GM23338 (cell line): Measurements from ENCODE around the gene CACNA1D. TPM values are rescaled to one million over a fixed set of nuclear protein-coding genes. Genes with fewer than 3 reads are reported as not detected.

Experiments
- ATAC-seq: fragments of 200-7000 bp; cut with Tn5 transposase; 3 replicates; pipeline ENCODE4 v1.9.1; 2020
- DNase-seq: peaks from one replicate; pipeline ENCODE4 v3.0.0-alpha.2; 2015; ENCODE audit warnings: low spot score
- H2AFZ ChIP-seq: fragments of 200-600 bp; sonication (generic); 2 replicates; pipeline ENCODE4 v1.8.0; 2016; ENCODE audit warnings: antibody characterized with exemption, mild to moderate bottlenecking, moderate library complexity
- H3F3A ChIP-seq: fragments of 200-600 bp; sonication (generic); replicated peaks from 2 replicates; pipeline ENCODE4 v1.8.0; 2017; ENCODE audit warnings: antibody characterized with exemption, mixed run types, low read depth
- H3K27ac ChIP-seq: fragments of 200-600 bp; sonication (generic); 2 replicates; pipeline ENCODE4 v1.6.1; 2016; ENCODE audit warnings: low read depth
- H3K27me3 ChIP-seq: fragments of 200-600 bp; sonication (generic); 2 replicates; pipeline ENCODE4 v1.8.0; 2016; ENCODE audit warnings: mild to moderate bottlenecking, mixed run types, moderate library complexity; ENCODE audit not compliant: insufficient read depth
- H3K36me3 ChIP-seq: fragments of 200-600 bp; sonication (generic); 2 replicates; pipeline ENCODE4 v1.8.0; 2016; ENCODE audit warnings: mild to moderate bottlenecking; ENCODE audit not compliant: insufficient read depth
- H3K4me1 ChIP-seq: fragments of 200-600 bp; sonication (generic); 2 replicates; pipeline ENCODE4 v1.8.0; 2016; ENCODE audit warnings: mild to moderate bottlenecking, moderate library complexity; ENCODE audit not compliant: insufficient read depth
- H3K4me2 ChIP-seq: fragments of 200-600 bp; sonication (generic); 2 replicates; pipeline ENCODE4 v1.7.1; 2017; ENCODE audit warnings: mixed run types
- H3K4me3 ChIP-seq: fragments of 200-600 bp; sonication (generic); 2 replicates; pipeline ENCODE4 v1.6.1; 2016; ENCODE audit warnings: mixed run types
- H3K79me2 ChIP-seq: fragments of 200-600 bp; sonication (generic); replicated peaks from 2 replicates; pipeline ENCODE4 v1.8.0; 2017; ENCODE audit warnings: mild to moderate bottlenecking; ENCODE audit not compliant: insufficient read depth
- H3K9me2 ChIP-seq: fragments of 200-600 bp; sonication (generic); 2 replicates; pipeline ENCODE4 v1.8.0; 2017; ENCODE audit not compliant: insufficient read depth
- H4K20me1 ChIP-seq: fragments of 200-600 bp; sonication (generic); replicated peaks from 2 replicates; pipeline ENCODE4 v1.8.0; 2017; ENCODE audit warnings: mild to moderate bottlenecking; ENCODE audit not compliant: insufficient read depth
- H3K27ac Mint-ChIP-seq: 2 replicates; pipeline ENCODE4 v1.8.0; 2020; ENCODE audit warnings: inconsistent platforms, mild to moderate bottlenecking, moderate library complexity, mixed read lengths
- H3K27me3 Mint-ChIP-seq: 3 replicates; pipeline ENCODE4 v1.8.0; 2022; ENCODE audit warnings: low read depth, mild to moderate bottlenecking, moderate library complexity, mixed read lengths, inconsistent platforms; ENCODE audit not compliant: insufficient read depth, poor library complexity
- H3K36me3 Mint-ChIP-seq: 3 replicates; pipeline ENCODE4 v1.8.0; 2021; ENCODE audit warnings: low read depth, mild to moderate bottlenecking, inconsistent platforms, moderate library complexity, mixed read lengths
- H3K4me1 Mint-ChIP-seq: 3 replicates; pipeline ENCODE4 v1.8.0; 2020; ENCODE audit warnings: mild to moderate bottlenecking, inconsistent platforms, mixed read lengths
- H3K4me3 Mint-ChIP-seq: 3 replicates; pipeline ENCODE4 v1.8.0; 2021; ENCODE audit warnings: moderate library complexity, mild to moderate bottlenecking, inconsistent platforms, mixed read lengths
- H3K9me3 Mint-ChIP-seq: 3 replicates; pipeline ENCODE4 v1.8.0; 2020; ENCODE audit warnings: moderate library complexity, mild to moderate bottlenecking, inconsistent platforms, mixed read lengths
- CREB1 ChIP-seq: fragments of 250-450 bp; sonication (Bioruptor Pico); IDR thresholded peaks from 2 replicates; pipeline ENCODE4 v1.5.0; 2020; ENCODE audit warnings: low read depth, mild to moderate bottlenecking, moderate library complexity
- CTCF ChIP-seq, 2 experiments: fragments of 200-600 bp in 1 of 2; sonication (generic) in 1 of 2; conservative IDR thresholded peaks; 2 replicates each; pipeline versions ENCODE4 v1.5.1 to v1.6.1; 2016 to 2017; ENCODE audit warnings: antibody characterized with exemption in 2 of 2, low read depth in 2 of 2, mild to moderate bottlenecking in 2 of 2, moderate library complexity in 1 of 2
- ETS1 ChIP-seq: IDR thresholded peaks from 2 replicates; pipeline ENCODE4 v1.6.1; 2016; ENCODE audit warnings: antibody characterized with exemption
- EZH2 ChIP-seq: fragments of 200-600 bp; sonication (generic); IDR thresholded peaks from one replicate; pipeline ENCODE4 v1.8.0; 2017; ENCODE audit warnings: antibody characterized with exemption, mild to moderate bottlenecking, low read depth; ENCODE audit not compliant: unreplicated experiment
- EZH2phosphoT487 ChIP-seq: fragments of 200-600 bp; sonication (generic); IDR thresholded peaks from one replicate; pipeline ENCODE4 v1.8.1; 2018; ENCODE audit warnings: antibody characterized with exemption; ENCODE audit not compliant: unreplicated experiment
- JUNB ChIP-seq: IDR thresholded peaks from one replicate; pipeline ENCODE4 v1.6.1; 2016; ENCODE audit warnings: antibody characterized with exemption; ENCODE audit not compliant: unreplicated experiment
- NANOG ChIP-seq: IDR thresholded peaks from 2 replicates; pipeline ENCODE4 v1.6.1; 2016; ENCODE audit warnings: antibody characterized with exemption, borderline replicate concordance
- REST ChIP-seq: IDR thresholded peaks from one replicate; pipeline ENCODE4 v1.6.1; 2018; ENCODE audit warnings: antibody characterized with exemption; ENCODE audit not compliant: unreplicated experiment
- ZNF114 ChIP-seq: fragments of 250-450 bp; sonication (Bioruptor Pico); IDR thresholded peaks from 2 replicates; pipeline ENCODE4 v1.5.0; 2020; ENCODE audit warnings: mild to moderate bottlenecking, moderate library complexity
- ZNF331 ChIP-seq: fragments of 250-450 bp; sonication (Bioruptor Pico); IDR thresholded peaks from 2 replicates; pipeline ENCODE4 v1.5.0; 2020; ENCODE audit warnings: low read depth, mild to moderate bottlenecking, moderate library complexity
- polyA plus RNA-seq: library from polyadenylated mRNA; unstranded; fragments of >200 nt; fragmentation: Nextera tagmentation; extraction: Ambion mirVana; gene quantifications from 2 replicates; pipeline ENCODE4 v1.2.1, GENCODE V29; 2016
- total RNA-seq: library from RNA; depleted of rRNA; stranded (reverse); fragments of >200 nt; shearing (Covaris generic); gene quantifications from 2 replicates; pipeline ENCODE4 v1.2.3, GENCODE V29; 2014

Gene CACNA1D
- total and polyA plus RNA-seq, 2 experiments from 2014 or later = 1.7 to 1.8 TPM

GRCh38 chr3:53597136-53597915 is 102.9 kb downstream of the CACNA1D start:
- no peaks in the 10 kb centered on the region for H4K20me1 ChIP-seq
- Mint-ChIP-seq H3K4me3 (no peak overlapping the region), H3K36me3 (no peaks in the 10 kb centered on the region), H3K9me3 (no peaks in the 10 kb centered on the region), H3K27ac (no peak overlapping the region; the same call in 1 of the 2 replicates), H3K4me1 (no peaks in the 10 kb centered on the region), H3K27me3 (peaks cover 2% of the 10 kb centered on the region)
- no peaks in the 10 kb centered on the region for H3K36me3 ChIP-seq
- DNase-seq (no peak), ATAC-seq (no peak)
- no peak for TF ChIP-seq CTCF (conservative IDR thresholded peaks at IDR 0.05; ENCODE audit: low read depth in 2 of 2)
- TF ChIP-seq EZH2phosphoT487 = no peak
- TF ChIP-seq JUNB = no peak
- TF ChIP-seq ZNF331 (CRISPR knock-in tag) = no peak
- TF ChIP-seq ETS1 = no peak
- no peak overlapping the region for H3K27ac ChIP-seq
- no peaks in the 10 kb centered on the region; the same call in 1 of the 2 replicates for H3K9me2 ChIP-seq
- no peak overlapping the region for H3K4me3 ChIP-seq
- H3K4me1 ChIP-seq = no peaks in the 10 kb centered on the region
- no peaks in the 10 kb centered on the region for H3F3A ChIP-seq
- H3K4me2 ChIP-seq = no peak overlapping the region
- no peak overlapping the region for H2AFZ ChIP-seq
- H3K27me3 ChIP-seq = no peaks in the 10 kb centered on the region
- H3K79me2 ChIP-seq = no peaks in the 10 kb centered on the region

- Histone ChIP-seq H3K4me1 (no peaks in the 10 kb centered on the region), H3F3A (no peaks in the 10 kb centered on the region), H3K4me2 (no peak overlapping the region), H4K20me1 (no peaks in the 10 kb centered on the region), H3K36me3 (no peaks in the 10 kb centered on the region), H3K4me3 (no peak overlapping the region), H3K27me3 (no peaks in the 10 kb centered on the region), H3K79me2 (no peaks in the 10 kb centered on the region), H2AFZ (no peak overlapping the region), H3K27ac (no peak overlapping the region), H3K9me2 (no peaks in the 10 kb centered on the region; the same call in 1 of the 2 replicates)
- DNase-seq = no peak
- no peaks in the 10 kb centered on the region for H3K4me1 Mint-ChIP-seq
- ATAC-seq = no peak
- H3K27ac Mint-ChIP-seq = no peak overlapping the region
- peaks cover 2% of the 10 kb centered on the region for H3K27me3 Mint-ChIP-seq
- no peaks in the 10 kb centered on the region for H3K9me3 Mint-ChIP-seq
- H3K4me3 Mint-ChIP-seq = no peak overlapping the region
- H3K36me3 Mint-ChIP-seq = no peaks in the 10 kb centered on the region
- TF ChIP-seq ZNF114 = no peak
- no peak for TF ChIP-seq ETS1
- no peak for TF ChIP-seq EZH2
- TF ChIP-seq CREB1 (CRISPR knock-in tag) = no peak
- TF ChIP-seq REST = no peak
- no peak for TF ChIP-seq NANOG
- TF ChIP-seq EZH2phosphoT487 = no peak
Observed at GRCh38 chr3:53599771-53600170, 105.4 kb downstream of the CACNA1D start.
